ENCODE measurements around the gene C2orf74.

DNA sequence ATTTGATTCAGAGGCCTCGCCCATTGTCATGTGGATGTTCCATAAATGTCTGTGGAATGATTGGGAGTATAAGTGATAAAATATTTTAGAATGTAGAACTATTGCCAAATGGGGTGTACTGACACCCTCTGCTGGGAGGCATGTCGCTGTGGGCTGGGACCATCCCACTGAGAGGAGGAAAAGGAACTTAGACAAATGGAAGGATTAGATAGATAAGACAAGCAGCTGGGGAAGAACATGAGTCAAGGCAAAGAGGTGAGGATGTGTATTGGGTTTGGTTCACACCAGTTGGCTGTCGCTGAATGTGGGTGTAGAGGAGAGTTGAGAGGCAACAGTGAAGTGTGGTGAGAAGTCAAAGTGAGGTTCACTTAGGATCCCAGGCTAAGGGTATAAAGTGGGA lies 4.0 kb downstream of the C2orf74 start:
- TF ChIP-seq, protein P1, sequence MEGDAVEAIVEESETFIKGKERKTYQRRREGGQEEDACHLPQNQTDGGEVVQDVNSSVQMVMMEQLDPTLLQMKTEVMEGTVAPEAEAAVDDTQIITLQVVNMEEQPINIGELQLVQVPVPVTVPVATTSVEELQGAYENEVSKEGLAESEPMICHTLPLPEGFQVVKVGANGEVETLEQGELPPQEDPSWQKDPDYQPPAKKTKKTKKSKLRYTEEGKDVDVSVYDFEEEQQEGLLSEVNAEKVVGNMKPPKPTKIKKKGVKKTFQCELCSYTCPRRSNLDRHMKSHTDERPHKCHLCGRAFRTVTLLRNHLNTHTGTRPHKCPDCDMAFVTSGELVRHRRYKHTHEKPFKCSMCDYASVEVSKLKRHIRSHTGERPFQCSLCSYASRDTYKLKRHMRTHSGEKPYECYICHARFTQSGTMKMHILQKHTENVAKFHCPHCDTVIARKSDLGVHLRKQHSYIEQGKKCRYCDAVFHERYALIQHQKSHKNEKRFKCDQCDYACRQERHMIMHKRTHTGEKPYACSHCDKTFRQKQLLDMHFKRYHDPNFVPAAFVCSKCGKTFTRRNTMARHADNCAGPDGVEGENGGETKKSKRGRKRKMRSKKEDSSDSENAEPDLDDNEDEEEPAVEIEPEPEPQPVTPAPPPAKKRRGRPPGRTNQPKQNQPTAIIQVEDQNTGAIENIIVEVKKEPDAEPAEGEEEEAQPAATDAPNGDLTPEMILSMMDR (conservative IDR thresholded peaks at IDR 0.05 in 1 of 2, IDR thresholded peaks at IDR 0.05 in 1 of 2; ENCODE audit: extremely low read depth in 1 of 2, insufficient read depth in 1 of 2, low read depth in 1 of 2, low read length in 2 of 2): no peak
- no peak for TF ChIP-seq EZH2 (IDR thresholded peaks at IDR 0.05; ENCODE audit: borderline replicate concordance, low read length)

All from mammary epithelial cell (primary cell).